Retina (tissue), 1 donor: ENCODE data around the gene MYRF.
A peak's percentile ranks its signal among the peaks of the same experiment; 100 is the strongest.

Source experiments
- DNase-seq: peaks from one replicate; pipeline ENCODE4 v3.0.0-alpha.2; 2016

Gene MYRF

GRCh38 chr11:61752117-61752924 is at the start of gene MYRF:
MYRF (plus strand) TSS chr11:61752636; CDS start chr11:61752745, 109 bp downstream.
- no peak for DNase-seq

- DNase-seq, result no peak
Measured at GRCh38 chr11:61702701-61703312, 49.6 kb upstream of the MYRF start.

DNA sequence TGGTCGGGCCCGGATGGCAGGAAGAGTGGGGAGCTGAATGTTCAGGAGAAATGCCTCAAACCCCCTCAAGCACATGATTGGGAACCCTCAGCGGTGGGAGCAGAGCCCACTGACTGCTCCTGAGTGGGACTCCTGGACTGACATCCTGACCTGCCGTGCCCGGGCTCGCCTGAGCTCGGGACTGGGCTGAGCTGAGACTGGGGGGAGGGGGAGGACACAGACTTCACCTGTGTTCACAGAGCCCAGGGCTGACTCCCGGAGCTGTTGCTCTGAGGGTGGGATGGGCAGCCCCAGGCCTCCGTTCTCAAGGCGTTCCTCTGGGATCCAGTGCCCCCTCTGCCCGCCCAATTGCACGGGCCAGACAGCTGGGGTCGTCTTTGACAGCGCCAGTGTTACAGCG is 47.6 kb upstream of the MYRF start:
- DNase-seq, result no peak

GRCh38 chr11:61706452-61707400 is 45.7 kb upstream of the MYRF start:
- no peak for DNase-seq

- no peak for DNase-seq
Measured at GRCh38 chr11:61707574-61707973, 44.9 kb upstream of the MYRF start.

DNA sequence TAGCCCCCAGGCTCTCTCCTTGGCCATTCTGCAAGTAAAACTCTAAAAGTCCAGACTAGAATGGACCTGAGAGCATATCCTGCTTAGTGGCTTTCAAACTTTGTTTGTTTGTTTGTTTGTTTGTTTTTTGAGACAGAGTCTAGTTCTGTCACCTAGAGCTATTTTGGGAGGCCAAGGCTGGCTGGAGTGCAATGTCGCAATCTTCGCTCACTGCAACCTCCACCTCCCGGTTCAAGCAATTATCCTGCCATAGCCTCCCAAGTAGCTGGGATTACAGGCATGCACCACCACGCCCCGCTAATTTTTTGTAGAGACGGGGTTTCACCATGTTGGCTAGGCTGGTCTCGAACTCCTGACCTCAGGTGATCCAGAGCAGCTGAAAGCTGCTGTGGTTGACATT is 43.3 kb upstream of the MYRF start:
- no peak for DNase-seq

- no peak for DNase-seq
Measured at GRCh38 chr11:61709572-61709971, 42.9 kb upstream of the MYRF start.

GRCh38 chr11:61710019-61710418 is 42.4 kb upstream of the MYRF start:
- no peak for DNase-seq

DNA sequence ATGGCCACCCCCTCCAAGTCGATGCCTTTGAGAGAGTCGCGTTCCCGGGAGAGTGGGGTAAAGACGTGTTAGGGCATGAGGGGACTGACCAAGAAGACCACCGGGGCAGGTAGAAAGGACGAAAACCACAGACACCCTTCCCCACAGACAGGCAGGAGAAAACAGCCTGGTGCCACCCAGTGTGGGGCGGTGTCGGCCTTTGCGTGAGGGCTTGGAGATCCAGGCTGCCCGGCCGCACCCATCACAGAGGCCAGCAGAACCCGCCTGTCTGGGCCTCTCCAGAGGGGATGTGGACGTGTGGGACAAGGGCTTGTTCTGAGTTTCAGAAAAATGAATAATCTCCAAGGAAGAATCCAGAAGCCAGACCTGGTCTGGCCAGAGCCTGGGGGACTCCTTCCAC is 41.4 kb upstream of the MYRF start:
- DNase-seq, result no peak

- DNase-seq, result peak; percentile 54
Measured at GRCh38 chr11:61711498-61711897, 40.9 kb upstream of the MYRF start.

DNA sequence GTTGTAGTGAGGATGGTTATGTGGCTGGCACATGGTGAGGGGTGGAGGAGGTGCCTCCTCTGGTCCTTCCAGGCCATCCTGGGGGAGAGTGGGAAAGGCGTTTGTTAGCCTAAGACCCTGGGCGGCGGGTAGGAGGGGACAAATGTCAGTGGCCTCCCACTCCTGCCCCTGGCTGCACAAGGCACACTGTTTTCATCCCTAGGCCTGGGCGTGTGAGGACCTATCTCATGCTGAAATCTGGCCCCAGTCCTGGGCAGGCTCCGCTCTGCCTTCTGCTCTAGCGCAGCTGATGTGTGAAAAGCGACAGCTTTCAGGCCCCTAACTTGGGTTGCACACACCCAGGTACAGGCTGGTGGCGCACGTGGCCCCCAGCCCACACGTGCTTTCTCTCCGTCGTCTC is 40.1 kb upstream of the MYRF start:
- DNase-seq, result no peak

DNA sequence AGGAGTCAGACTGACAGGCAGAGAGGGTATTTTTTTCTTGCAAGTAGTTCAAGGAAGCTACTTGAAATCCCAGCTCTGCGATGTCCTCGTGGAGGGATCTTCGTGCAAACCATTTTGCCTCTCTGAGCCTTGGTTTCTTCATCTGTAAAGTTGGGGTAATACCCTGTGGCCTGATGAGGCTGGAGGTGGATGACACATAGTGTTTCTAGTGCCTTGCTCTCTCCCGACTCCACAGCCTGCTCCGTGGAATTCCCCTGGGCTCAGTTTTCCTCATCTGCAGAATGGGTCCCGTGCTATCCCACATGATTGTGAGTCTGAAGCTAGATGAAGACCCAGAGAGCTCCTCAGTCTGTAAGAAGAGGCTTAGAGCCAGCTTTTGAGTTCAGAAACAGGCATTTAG is 39.6 kb upstream of the MYRF start:
- no peak for DNase-seq

GRCh38 chr11:61713464-61713863 is 39.0 kb upstream of the MYRF start:
- DNase-seq, result no peak

DNA sequence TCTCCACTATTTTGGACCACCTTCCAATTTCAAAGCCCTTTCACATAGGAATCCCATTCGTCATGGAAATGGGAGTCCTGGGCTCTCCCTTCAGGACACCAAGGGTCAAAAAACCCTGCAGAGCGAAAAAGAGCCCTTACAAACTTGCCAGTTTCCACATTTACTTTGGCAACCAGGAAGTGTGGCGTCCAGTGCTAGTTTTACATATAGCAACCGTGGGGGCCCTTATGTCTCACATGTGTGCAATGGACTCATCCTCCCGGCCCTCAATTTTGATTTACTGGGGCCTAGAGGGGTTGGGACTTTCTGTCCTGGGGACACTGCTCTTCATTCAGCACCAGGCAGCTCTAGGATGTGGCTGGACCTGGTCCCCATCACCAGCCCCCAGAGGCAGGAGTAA is 38.5 kb upstream of the MYRF start:
- no peak for DNase-seq

- DNase-seq, result no peak
Measured at GRCh38 chr11:61714316-61714715, 38.1 kb upstream of the MYRF start.

DNA sequence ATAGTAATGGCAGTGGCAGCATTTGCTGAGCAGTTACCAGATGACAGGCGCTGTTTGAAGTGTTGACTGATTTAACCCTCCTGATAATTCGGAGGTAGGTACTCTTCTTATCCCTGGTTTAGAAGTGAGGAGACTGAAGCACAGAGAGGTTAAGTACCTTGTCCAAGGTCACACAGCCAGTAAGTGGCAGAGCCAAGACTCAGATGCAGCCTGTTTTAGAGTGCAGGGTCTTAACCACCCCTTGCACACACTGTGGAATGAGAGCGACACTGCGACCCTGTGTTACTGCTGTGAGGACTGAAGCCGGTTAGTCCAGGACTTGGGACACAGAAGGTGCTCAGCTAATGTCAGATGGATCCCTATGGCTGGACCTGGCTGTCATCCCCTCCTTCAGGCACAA is 37.5 kb upstream of the MYRF start:
- DNase-seq, result no peak

- DNase-seq, result no peak
Measured at GRCh38 chr11:61715867-61716266, 36.6 kb upstream of the MYRF start.

- DNase-seq, result no peak
Measured at GRCh38 chr11:61716478-61717285, 35.8 kb upstream of the MYRF start.

- DNase-seq, result no peak
Measured at GRCh38 chr11:61717286-61718033, 35.0 kb upstream of the MYRF start.

DNA sequence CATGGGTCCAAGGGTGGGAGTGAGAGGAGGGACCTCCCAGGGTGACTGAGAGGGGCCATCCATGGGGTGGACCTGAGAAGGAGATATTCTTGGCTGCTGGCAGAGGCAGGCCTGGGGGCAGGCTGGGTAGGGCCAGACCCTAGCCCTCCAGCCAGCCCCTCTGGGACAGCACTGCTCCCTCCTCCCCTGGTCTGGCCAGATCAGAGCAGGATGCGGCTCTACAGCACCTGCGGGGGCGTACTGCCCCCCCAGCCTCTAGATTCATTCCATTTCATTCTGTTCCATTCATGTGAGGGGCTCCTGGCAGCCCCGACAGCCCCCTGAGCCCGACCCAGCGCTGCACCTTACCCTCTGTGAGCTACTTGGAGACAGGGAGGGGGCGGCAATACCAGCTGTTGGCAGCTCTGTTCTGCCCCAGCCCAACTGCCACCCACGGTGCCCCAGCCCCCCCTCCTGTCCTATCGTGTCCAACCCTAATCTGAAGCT is 34.3 kb upstream of the MYRF start:
- DNase-seq, result peak; percentile 47

DNA sequence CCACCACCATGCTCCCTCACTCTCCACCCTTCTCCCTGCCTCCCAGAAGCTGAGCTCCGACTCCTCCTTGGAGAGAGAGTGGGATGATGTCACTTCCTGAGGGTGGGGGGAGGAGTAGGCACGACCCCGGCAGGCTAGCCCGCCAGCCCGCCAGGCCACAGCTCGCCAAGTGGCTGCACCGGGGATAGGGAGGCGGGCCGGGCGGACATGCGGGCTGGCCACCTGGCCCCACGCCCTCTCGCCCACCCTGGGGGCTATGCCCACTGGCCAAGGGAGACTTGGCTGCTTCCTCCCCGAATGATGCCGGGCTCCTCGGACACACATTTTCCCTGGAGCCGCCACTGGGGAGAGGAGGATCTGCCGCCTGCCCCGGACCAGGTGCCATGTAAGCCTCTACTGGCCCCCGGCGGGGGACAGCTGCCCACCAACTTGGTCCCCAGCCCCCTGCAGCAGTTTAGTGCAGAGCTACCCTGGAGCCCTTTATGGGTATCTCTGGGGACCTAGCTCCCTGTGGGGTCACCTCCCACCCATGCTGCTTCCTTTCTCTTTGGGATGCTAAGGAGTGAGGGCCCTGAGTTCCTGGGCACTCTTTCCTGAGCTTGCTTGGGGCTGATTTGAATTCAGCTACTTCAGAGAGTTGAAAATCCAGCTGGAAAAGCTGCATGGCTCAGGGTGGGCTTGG is 33.7 kb upstream of the MYRF start:
- DNase-seq, result peak; percentile 86
